Measurements from ENCODE around the gene TMEM132D.
"Not testable (repeated sequence)": the region's sequence is repeated elsewhere in the genome, so short reads cannot be mapped to it uniquely, and the experiment has no call there.

Gene TMEM132D

DNA sequence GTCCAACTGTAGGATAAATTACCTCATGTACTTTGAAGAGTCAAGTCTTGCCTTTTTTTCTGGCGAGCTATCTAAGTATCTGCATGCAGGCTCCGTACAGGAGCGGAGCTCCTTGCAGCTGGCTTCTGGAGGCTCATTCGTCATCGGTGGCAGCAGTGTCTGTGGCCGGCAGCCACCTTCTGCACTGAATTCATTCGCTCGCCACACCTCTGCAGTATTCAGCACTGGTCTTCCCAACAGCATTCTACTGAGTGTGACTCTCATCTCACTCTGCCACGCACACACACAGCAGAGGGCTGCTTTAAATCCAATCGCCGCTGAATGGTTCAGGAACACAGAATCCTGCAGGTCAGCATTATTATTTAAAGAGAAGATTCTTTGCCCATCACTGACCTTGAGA lies 850.6 kb downstream of the TMEM132D start:
- Histone ChIP-seq H3K79me2 (ENCODE audit: insufficient read depth, low read length) (no peaks in the 10 kb centered on the region), H3K9ac (ENCODE audit: low read length) (no peak overlapping the region), H3K36me3 (ENCODE audit: insufficient read depth, low read length) (no peaks in the 10 kb centered on the region), H3K4me2 (ENCODE audit: low read length) (no peak overlapping the region), H3F3A (ENCODE audit: insufficient read depth, low read length) (no peaks in the 10 kb centered on the region), H3K4me3 (ENCODE audit: low read depth, low read length, poor library complexity, severe bottlenecking) (no peak overlapping the region), H3K9me3 (ENCODE audit: low read length) (no peaks in the 10 kb centered on the region), H3K27ac (ENCODE audit: low read depth, low read length, poor library complexity, severe bottlenecking) (no peak overlapping the region), H4K20me1 (ENCODE audit: insufficient read depth, low read length) (no peaks in the 10 kb centered on the region), H3K9me2 (ENCODE audit: low read depth, low read length) (no peaks in the 10 kb centered on the region), H2AFZ (ENCODE audit: low read length) (no peak overlapping the region), H3K4me1 (ENCODE audit: insufficient read depth, low read length, severe bottlenecking) (no peaks in the 10 kb centered on the region), H3K27me3 (ENCODE audit: insufficient read depth, low read length) (no peaks in the 10 kb centered on the region)
- no peak for TF ChIP-seq EZH2 (IDR thresholded peaks at IDR 0.05; ENCODE audit: borderline replicate concordance, low read length)
- TF ChIP-seq, protein P1, sequence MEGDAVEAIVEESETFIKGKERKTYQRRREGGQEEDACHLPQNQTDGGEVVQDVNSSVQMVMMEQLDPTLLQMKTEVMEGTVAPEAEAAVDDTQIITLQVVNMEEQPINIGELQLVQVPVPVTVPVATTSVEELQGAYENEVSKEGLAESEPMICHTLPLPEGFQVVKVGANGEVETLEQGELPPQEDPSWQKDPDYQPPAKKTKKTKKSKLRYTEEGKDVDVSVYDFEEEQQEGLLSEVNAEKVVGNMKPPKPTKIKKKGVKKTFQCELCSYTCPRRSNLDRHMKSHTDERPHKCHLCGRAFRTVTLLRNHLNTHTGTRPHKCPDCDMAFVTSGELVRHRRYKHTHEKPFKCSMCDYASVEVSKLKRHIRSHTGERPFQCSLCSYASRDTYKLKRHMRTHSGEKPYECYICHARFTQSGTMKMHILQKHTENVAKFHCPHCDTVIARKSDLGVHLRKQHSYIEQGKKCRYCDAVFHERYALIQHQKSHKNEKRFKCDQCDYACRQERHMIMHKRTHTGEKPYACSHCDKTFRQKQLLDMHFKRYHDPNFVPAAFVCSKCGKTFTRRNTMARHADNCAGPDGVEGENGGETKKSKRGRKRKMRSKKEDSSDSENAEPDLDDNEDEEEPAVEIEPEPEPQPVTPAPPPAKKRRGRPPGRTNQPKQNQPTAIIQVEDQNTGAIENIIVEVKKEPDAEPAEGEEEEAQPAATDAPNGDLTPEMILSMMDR (IDR thresholded peaks at IDR 0.05; ENCODE audit: low read length), result no peak

DNA sequence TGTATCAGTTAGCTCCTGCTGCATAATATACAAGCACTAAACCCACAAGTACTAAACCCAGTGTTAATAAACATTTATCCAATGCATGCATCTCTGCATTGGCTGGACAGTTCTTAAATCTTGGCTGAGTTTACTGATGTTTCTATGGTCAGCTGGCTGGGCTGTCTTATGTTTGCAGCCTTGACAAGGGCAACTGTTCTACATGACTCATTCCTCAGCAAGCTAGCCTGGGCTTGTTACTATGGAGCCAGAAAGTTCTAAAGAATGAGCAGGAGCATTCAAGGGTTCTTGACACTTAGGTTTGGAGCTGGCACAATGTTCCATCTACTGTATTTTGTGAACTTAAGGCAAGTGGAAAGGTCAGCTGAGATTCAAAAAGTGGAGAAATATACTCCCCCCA lies 851.5 kb downstream of the TMEM132D start:
- Histone ChIP-seq H3K27ac (ENCODE audit: low read depth, low read length, poor library complexity, severe bottlenecking) (no peak overlapping the region), H4K20me1 (ENCODE audit: insufficient read depth, low read length) (no peaks in the 10 kb centered on the region), H3K9me3 (ENCODE audit: low read length) (no peaks in the 10 kb centered on the region), H3K4me1 (ENCODE audit: insufficient read depth, low read length, severe bottlenecking) (no peaks in the 10 kb centered on the region), H2AFZ (ENCODE audit: low read length) (no peak overlapping the region), H3K79me2 (ENCODE audit: insufficient read depth, low read length) (no peaks in the 10 kb centered on the region), H3K4me2 (ENCODE audit: low read length) (no peak overlapping the region), H3K9ac (ENCODE audit: low read length) (no peak overlapping the region), H3K4me3 (ENCODE audit: low read depth, low read length, poor library complexity, severe bottlenecking) (no peak overlapping the region), H3K27me3 (ENCODE audit: insufficient read depth, low read length) (no peaks in the 10 kb centered on the region), H3F3A (ENCODE audit: insufficient read depth, low read length) (no peaks in the 10 kb centered on the region), H3K9me2 (ENCODE audit: low read depth, low read length) (no peaks in the 10 kb centered on the region), H3K36me3 (ENCODE audit: insufficient read depth, low read length) (no peaks in the 10 kb centered on the region)
- TF ChIP-seq, protein P1 (IDR thresholded peaks at IDR 0.05; ENCODE audit: low read length), result no peak
- no peak for TF ChIP-seq EZH2 (IDR thresholded peaks at IDR 0.05; ENCODE audit: borderline replicate concordance, low read length)

DNA sequence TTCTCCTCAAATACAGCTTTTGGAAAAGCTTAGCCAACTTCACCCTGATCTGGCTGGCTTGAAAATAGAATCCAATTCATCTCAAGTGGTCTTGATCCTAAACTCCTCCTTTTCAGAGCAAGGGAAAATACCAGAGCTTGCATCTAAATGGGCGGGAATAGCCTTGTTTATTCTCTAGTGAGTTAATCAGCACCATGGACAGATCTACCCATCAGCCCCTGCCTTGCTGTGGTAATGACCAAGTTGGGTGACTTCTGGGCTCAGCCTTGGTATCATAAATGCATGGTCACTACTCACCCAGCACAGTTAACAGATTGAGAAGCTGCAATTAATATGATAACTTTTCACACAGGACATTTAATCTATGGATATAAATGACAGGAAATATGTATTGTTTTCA lies 853.9 kb downstream of the TMEM132D start:
- H3K9me2 ChIP-seq (ENCODE audit: low read depth, low read length), result no peaks in the 10 kb centered on the region
- H3K79me2 ChIP-seq (ENCODE audit: insufficient read depth, low read length), result no peaks in the 10 kb centered on the region
- no peak overlapping the region for H3K27ac ChIP-seq (ENCODE audit: low read depth, low read length, poor library complexity, severe bottlenecking)
- no peak overlapping the region for H3K4me2 ChIP-seq (ENCODE audit: low read length)
- TF ChIP-seq, protein P1 (IDR thresholded peaks at IDR 0.05; ENCODE audit: low read length), result no peak
- no peak for TF ChIP-seq EZH2 (IDR thresholded peaks at IDR 0.05; ENCODE audit: borderline replicate concordance, low read length)
- no peaks in the 10 kb centered on the region for H3K36me3 ChIP-seq (ENCODE audit: insufficient read depth, low read length)
- no peak overlapping the region for H3K9ac ChIP-seq (ENCODE audit: low read length)
- H3K4me1 ChIP-seq (ENCODE audit: insufficient read depth, low read length, severe bottlenecking), result no peaks in the 10 kb centered on the region
- no peak overlapping the region for H2AFZ ChIP-seq (ENCODE audit: low read length)
- H4K20me1 ChIP-seq (ENCODE audit: insufficient read depth, low read length), result no peaks in the 10 kb centered on the region
- no peaks in the 10 kb centered on the region for H3F3A ChIP-seq (ENCODE audit: insufficient read depth, low read length)
- H3K9me3 ChIP-seq (ENCODE audit: low read length), result no peaks in the 10 kb centered on the region
- no peaks in the 10 kb centered on the region for H3K27me3 ChIP-seq (ENCODE audit: insufficient read depth, low read length)
- no peak overlapping the region for H3K4me3 ChIP-seq (ENCODE audit: low read depth, low read length, poor library complexity, severe bottlenecking)

DNA sequence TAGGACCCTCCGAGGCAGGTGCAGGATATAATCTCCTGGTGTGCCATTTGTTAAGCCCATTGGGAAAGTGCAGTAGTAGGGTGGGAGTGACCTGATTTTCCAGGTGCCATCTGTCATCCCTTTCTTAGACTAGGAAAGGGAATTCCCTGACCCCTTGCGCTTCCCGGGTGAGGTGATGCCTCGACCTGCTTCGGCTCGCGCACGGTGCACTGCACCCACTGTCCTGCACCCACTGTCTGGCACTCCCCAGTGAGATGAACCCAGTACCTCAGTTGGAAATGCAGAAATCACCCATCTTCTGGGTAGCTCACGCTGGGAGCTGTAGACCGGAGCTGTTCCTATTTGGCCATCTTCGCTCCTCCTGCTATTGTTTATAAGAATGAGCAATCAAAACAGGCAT lies 860.5 kb downstream of the TMEM132D start:
- H3K4me1 ChIP-seq (ENCODE audit: insufficient read depth, low read length, severe bottlenecking); H3K27ac ChIP-seq (ENCODE audit: low read depth, low read length, poor library complexity, severe bottlenecking); H3K27me3 ChIP-seq (ENCODE audit: insufficient read depth, low read length); H2AFZ ChIP-seq (ENCODE audit: low read length); H3K36me3 ChIP-seq (ENCODE audit: insufficient read depth, low read length); H3K9me2 ChIP-seq (ENCODE audit: low read depth, low read length); H3F3A ChIP-seq (ENCODE audit: insufficient read depth, low read length); H3K9me3 ChIP-seq (ENCODE audit: low read length); H3K4me3 ChIP-seq (ENCODE audit: low read depth, low read length, poor library complexity, severe bottlenecking); H3K4me2 ChIP-seq (ENCODE audit: low read length); H3K9ac ChIP-seq (ENCODE audit: low read length); H3K79me2 ChIP-seq (ENCODE audit: insufficient read depth, low read length); H4K20me1 ChIP-seq (ENCODE audit: insufficient read depth, low read length): not testable (repeated sequence)
